NCI-H1105 treated with DMSO at 0.1 percent for 48 hours (cell line): ENCODE data around the gene TP73.

Experiments
- DNase-seq: peaks from one replicate; lab custom pipeline; 2025; lab: John Stamatoyannopoulos, UW

TP73 gene

GRCh38 chr1:3689138-3689750 lies 36.9 kb downstream of the TP73 start:
- DNase-seq: peak; percentile 41

- peak; percentile 88 for DNase-seq
These were observed 38.2 kb downstream of the TP73 start for GRCh38 chr1:3690282-3691065.

GRCh38 chr1:3691421-3692204 lies 39.3 kb downstream of the TP73 start:
- peak; percentile 51 for DNase-seq

DNA sequence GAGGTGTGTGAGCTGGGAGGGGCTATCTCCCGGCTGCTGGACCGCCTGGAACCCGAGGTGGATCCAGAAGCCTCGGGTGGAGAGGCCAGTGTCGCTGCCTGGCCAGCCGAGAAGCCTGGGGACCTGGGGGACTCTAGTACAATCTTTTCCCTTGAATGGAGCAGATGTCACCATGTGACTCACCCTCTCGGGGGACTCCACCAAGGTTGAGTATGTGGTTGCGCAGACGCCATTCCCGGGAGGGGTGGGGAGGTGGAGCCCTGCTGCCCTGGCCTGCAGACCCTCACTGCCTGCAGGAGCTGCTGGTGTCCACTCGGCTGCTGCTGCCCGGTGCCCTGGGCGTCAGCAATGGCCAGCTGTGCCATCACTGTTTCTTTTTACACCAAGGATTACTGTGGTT lies 40.3 kb downstream of the TP73 start:
- peak; percentile 74 for DNase-seq

DNA sequence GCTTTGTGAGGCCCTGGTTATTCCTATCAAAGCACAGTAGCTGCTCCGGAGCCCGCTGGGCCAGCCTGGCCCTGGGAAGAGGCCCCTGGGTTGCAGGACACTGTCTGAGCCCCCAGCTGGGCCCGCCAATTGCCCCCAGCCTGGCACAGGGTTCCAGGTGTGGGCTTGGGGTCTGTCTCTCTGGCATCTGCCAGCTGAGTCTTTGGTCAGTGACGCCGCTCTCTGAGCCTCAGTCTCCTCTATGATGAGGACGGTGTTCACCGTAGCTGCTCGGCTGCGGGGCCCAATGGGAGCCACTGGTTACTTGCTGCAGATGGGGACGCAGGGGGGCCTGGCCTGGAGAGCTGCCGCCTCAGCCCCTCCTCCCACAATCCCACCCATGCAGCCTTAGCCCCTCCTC lies 41.0 kb downstream of the TP73 start:
- no peak for DNase-seq

- DNase-seq: peak; percentile 21
These were observed 43.3 kb downstream of the TP73 start for GRCh38 chr1:3695326-3696217.

DNA sequence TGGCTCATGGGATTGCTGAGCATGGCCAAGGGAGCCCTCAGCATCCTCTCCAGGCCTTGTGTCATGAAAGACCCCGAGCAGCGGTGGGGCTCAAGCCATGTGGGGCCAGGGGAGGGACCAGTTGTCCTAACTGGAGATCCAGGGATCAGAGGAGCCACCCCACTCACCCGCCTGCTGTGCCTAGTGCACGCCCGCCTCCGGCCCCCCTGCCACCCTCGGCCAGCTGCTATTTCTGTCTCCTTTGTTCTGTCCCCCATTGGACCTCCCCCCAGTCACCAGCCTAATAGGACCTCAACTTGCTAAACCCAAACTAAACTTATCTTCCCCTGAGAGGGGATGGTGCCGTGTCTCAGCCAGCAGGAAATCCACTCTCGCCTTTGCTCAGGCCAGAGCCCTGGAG lies 44.4 kb downstream of the TP73 start:
- DNase-seq: no peak

DNA sequence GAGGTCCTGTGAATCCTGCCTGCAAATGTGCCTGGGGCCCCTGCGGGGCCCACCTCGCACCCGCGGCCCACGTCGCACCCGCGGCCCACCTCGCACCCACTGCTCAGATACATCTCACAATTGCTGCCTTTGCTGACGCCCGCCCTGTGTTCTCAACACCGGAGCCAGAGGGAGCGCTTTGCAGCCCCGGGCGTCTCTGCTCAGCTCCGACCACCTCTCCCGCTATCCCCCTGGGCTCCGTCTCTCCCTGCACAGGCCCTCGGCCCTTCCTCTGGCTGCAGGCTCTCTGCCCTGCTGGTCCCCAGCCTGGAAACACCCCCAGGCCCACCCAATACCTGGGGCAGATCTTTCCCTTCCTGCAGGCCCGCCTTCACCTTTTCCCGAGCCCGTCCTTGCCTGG lies 44.8 kb downstream of the TP73 start:
- no peak for DNase-seq

- peak; percentile 99 for DNase-seq
These were observed 45.5 kb downstream of the TP73 start for GRCh38 chr1:3697810-3698209.

- peak; percentile 43 for DNase-seq
These were observed 46.5 kb downstream of the TP73 start for GRCh38 chr1:3698660-3699408.

DNA sequence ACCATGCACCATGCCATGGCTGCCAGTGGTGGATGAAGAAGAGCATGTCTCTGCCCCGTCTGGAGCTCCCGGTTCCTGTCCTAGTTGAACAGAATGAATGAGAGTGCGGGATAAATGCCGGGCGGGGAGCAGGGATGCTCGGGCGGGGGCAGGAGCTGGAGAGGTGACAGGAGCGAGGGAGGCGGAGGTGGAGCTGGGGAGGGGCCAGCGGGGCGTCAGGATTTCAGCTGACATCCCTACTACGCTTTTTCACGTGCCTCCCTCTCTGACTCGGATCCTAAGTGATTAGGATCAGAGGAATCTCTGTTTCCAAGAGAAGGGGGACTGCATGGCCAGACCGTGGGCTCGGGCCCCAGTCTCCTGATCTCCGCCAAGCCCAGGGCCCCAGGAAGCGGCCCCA lies 47.3 kb downstream of the TP73 start:
- DNase-seq: no peak

DNA sequence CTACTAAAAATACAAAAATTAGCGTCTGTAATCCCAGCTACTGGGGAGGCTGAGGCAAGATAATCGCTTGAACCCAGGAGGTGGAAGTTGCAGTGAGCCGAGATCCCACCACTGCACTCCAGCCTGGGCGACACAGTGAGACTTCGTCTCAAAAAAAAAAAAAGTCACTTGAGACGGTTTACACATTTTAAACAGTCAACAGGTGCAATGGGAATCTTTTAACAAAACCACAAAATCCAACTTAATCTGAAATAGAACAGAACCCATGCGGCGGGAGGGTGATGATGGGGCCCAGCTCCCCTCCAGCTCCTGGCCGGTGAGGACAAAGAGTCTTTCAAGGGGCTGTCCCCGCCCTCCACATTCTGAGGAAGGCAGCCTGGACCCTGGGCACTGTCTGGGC lies 48.3 kb downstream of the TP73 start:
- no peak for DNase-seq

DNA sequence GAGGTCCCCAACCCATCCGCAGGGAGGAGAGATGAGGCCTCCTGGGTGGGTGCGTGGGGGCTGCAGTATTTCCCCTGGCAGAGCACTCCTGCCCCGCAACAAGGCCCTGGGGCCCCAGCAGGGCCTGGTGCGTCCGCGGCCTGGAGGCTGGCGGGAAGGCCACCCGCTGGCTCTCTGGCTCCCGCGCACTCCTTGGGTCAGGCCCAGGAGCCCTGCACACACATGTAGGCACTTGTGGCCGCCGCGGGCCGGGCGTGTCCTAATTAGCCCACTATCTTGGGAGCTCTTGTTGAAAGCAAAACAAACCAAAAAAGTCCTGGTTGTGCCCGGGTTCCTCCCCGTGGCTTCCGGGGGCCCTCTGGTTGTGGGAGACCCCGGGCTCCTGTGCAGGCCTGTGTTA lies 50.2 kb downstream of the TP73 start:
- DNase-seq: no peak

GRCh38 chr1:3702990-3703728 lies 50.8 kb downstream of the TP73 start:
- no peak for DNase-seq

- no peak for DNase-seq
These were observed 51.6 kb downstream of the TP73 start for GRCh38 chr1:3703786-3704371.

DNA sequence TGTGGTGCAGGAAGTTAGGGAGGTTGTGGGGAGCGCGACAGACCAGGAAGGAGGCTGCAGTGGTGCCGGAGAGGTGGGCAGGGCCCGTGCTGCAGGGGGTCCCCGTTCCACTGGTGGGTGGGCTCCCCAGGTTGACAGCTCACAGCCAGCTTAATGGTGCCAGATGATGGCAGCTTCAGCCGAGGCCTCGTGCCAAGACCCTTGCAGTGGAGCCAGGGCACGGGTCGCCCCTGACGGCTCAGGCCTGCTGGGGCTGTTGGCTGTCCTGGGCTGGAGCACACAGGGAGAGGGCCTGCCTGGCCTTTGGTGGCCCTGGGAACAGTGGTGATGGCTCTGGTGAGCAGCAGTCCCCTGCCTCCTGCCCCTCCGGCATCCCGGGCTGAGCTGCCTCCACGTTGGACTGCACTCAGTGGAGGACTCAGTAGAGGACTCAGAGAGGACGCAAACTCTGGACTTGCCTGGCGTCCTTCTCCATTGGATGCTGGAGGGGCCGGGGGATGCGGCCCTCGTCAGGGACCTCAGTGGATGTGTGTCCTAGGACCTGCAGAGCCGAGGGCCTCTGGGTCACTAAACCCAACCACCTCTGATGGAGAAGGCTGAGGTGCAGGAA lies 53.1 kb downstream of the TP73 start:
- DNase-seq: no peak

DNA sequence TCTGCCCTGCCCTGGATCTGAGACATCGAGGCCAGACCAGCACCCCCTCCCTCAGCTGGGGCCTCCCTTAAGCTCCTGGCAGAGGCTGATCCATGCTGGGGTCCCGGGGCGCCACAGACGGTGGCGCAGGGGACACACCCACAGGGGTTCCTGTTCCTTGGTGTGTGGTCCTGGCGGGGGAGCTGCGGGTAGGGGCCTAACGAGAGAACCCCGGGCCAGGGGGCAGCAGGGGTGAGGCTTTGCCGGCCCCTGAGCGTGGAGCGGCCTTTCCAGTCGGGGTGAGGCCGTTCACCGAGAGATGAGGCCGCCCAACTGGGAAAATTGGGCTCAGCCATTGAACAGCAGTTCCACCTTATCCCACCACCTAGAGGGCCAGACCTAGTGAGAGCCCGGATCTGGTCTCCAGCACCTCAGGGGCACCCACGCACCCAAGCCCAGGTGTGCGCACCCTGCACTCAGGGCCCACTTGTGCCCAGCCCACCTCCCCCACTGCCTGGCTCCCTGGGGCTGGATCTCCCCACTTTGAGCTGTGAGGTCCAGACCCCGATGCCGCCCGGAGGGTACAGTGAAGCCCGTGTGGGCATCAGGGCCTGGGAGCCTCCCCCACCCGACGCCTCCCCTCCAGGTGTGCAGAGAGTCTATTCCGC lies 54.5 kb downstream of the TP73 start:
- no peak for DNase-seq

GRCh38 chr1:3707298-3707938 lies 55.1 kb downstream of the TP73 start:
- no peak for DNase-seq

DNA sequence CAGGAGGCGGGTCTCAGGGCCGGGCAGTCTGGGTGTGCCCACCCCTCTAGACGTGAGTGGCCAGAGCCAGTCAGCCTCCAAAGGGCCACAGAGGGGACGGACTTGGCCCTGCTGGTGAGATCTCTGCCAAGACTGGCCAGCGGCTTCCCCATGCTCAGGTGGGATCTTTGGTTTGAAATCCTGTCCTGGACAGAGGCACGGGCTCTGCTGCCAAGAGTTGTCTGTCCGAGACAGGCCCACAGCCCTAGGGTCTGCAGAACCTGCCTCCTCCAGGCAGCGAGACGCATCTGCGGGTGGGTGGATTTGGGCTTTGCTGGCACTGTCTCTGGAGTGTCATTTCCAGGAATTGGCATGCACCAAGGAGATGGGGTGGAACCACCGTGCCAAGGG lies 55.6 kb downstream of the TP73 start:
- DNase-seq: no peak
